Sciatic nerve (tissue), 2 donors: ENCODE data around the gene ZDHHC8. TPM values are rescaled to one million over a fixed set of nuclear protein-coding genes. Genes with fewer than 3 reads are reported as not detected.

Source experiments
- ATAC-seq: fragments of 200-7000 bp; cut with Tn5 transposase; one replicate; pipeline ENCODE4 v1.9.1; 2020; ENCODE audit warnings: mild to moderate bottlenecking, moderate library complexity
- DNase-seq: peaks from one replicate; pipeline ENCODE4 v3.0.0-alpha.2; 2020; ENCODE audit warnings: low spot score
- intact Hi-C: fragments of 100-400 bp; cut with DNase I; formaldehyde crosslinking; loops from one replicate; pipeline ENCODE4 v1.14.2; 2022
- total RNA-seq: library from RNA; stranded (reverse); fragmentation: NEBNext Ultra II Directional; extraction: Animal tissue kit (Norgen Biotek cat#: 25700); gene quantifications from one replicate; pipeline ENCODE4 v1.2.1, GENCODE V29; 2021
- donor health status: DM: no; HTN: no; CAD: no.
- donor health status: DM: no; HTN: no; CAD: no.

ZDHHC8 gene
- total RNA-seq, 1 donor from 2014 or later = 143 TPM

- intact Hi-C loops = no loop called here
- DNase-seq = no peak
- ATAC-seq = no peak
Measured at GRCh38 chr22:20094197-20094807, 37.3 kb upstream of the ZDHHC8 start.

- DNase-seq (no peak), ATAC-seq (no peak)
- intact Hi-C loops = no loop called here
Measured at GRCh38 chr22:20095521-20095920, 36.1 kb upstream of the ZDHHC8 start.

- intact Hi-C loops = no loop called here
- DNase-seq (no peak), ATAC-seq (no peak)
Measured at GRCh38 chr22:20096574-20097420, 34.8 kb upstream of the ZDHHC8 start.

GRCh38 chr22:20099099-20099711, 32.4 kb upstream of the ZDHHC8 start:
- no peak for DNase-seq
- intact Hi-C loops = no loop called here
- no peak for ATAC-seq

GRCh38 chr22:20101638-20102037, 30.0 kb upstream of the ZDHHC8 start:
- DNase-seq (no peak), ATAC-seq (no peak)
- intact Hi-C loops = no loop called here

GRCh38 chr22:20102203-20102780, 29.3 kb upstream of the ZDHHC8 start:
- DNase-seq = no peak
- no peak for ATAC-seq
- intact Hi-C loops = no loop called here

- ATAC-seq = no peak
Measured at GRCh38 chr22:20105456-20106204, 26.0 kb upstream of the ZDHHC8 start.

GRCh38 chr22:20106205-20106848, 25.3 kb upstream of the ZDHHC8 start:
- ATAC-seq (no peak), DNase-seq (no peak)
- intact Hi-C loops = no loop called here

More at GRCh38 chr22:20105456-20106204, 26.0 kb upstream of the ZDHHC8 start:
- DNase-seq = no peak
- intact Hi-C loops = no loop called here

- no peak for DNase-seq
- no peak for ATAC-seq
- intact Hi-C loops = no loop called here
Measured at GRCh38 chr22:20106849-20107237, 24.8 kb upstream of the ZDHHC8 start.

GRCh38 chr22:20107471-20107901, 24.1 kb upstream of the ZDHHC8 start:
- DNase-seq (no peak), ATAC-seq (no peak)
- intact Hi-C loops = no loop called here

- no peak for DNase-seq
- intact Hi-C loops = no loop called here
- ATAC-seq = no peak
Measured at GRCh38 chr22:20107951-20108756, 23.4 kb upstream of the ZDHHC8 start.

GRCh38 chr22:20108757-20109230, 22.8 kb upstream of the ZDHHC8 start:
- intact Hi-C loops = no loop called here
- ATAC-seq (no peak), DNase-seq (no peak)

GRCh38 chr22:20109411-20110358, 21.9 kb upstream of the ZDHHC8 start:
- ATAC-seq (peak; percentile 14), DNase-seq (no peak)
- intact Hi-C loops = no loop called here

- no peak for DNase-seq
- intact Hi-C loops = no loop called here
- no peak for ATAC-seq
Measured at GRCh38 chr22:20110359-20110985, 21.1 kb upstream of the ZDHHC8 start.

- DNase-seq (no peak), ATAC-seq (no peak)
- intact Hi-C loops = no loop called here
Measured at GRCh38 chr22:20111045-20111688, 20.4 kb upstream of the ZDHHC8 start.
